Liver (tissue), 3 donors: ENCODE data around the gene LRRC2.

Experiments
- ATF3 ChIP-seq: IDR thresholded peaks from 2 replicates; pipeline ENCODE4 v1.6.1; 2016; ENCODE audit warnings: antibody characterized with exemption
- CTCF ChIP-seq: fragments of 150-350 bp; IDR thresholded peaks from 2 replicates; pipeline ENCODE4 v1.5.1; 2017; ENCODE audit warnings: improper control_type of control experiment, low read depth, low read length; ENCODE audit not compliant: missing input control
- EGR1 ChIP-seq, 2 donors: IDR thresholded peaks; 2 replicates each; pipeline ENCODE4 v1.6.1; 2016 to 2018; ENCODE audit warnings: antibody characterized with exemption in 2 of 2, low read depth in 2 of 2
- FOXA1 ChIP-seq: IDR thresholded peaks from 2 replicates; pipeline ENCODE4 v1.6.1; 2016; ENCODE audit warnings: antibody characterized with exemption
- GABPA ChIP-seq, 2 donors: IDR thresholded peaks in 1 of 2; conservative IDR thresholded peaks in 1 of 2; 2 replicates each; pipeline ENCODE4 v1.6.1; 2016; ENCODE audit warnings: antibody characterized with exemption in 2 of 2, mild to moderate bottlenecking in 1 of 2, moderate library complexity in 1 of 2
- HNF4A ChIP-seq, 2 donors: conservative IDR thresholded peaks; 2 replicates each; pipeline ENCODE4 v1.6.1; 2016; ENCODE audit warnings: antibody characterized with exemption in 2 of 2, mild to moderate bottlenecking in 2 of 2
- JUND ChIP-seq, 2 donors: IDR thresholded peaks; 2 replicates each; pipeline ENCODE4 v1.6.1; 2016; ENCODE audit warnings: antibody characterized with exemption in 2 of 2
- MAX ChIP-seq: IDR thresholded peaks from 2 replicates; pipeline ENCODE4 v1.6.1; 2016; ENCODE audit warnings: antibody characterized with exemption
- NR2F2 ChIP-seq: IDR thresholded peaks from 2 replicates; pipeline ENCODE4 v1.6.1; 2016; ENCODE audit warnings: antibody characterized with exemption
- RAD21 ChIP-seq, 2 donors: IDR thresholded peaks; 2 replicates each; pipeline ENCODE4 v1.6.1; 2016; ENCODE audit warnings: antibody characterized with exemption in 2 of 2, mild to moderate bottlenecking in 2 of 2
- REST ChIP-seq: IDR thresholded peaks from 2 replicates; pipeline ENCODE4 v1.6.1; 2016; ENCODE audit warnings: antibody characterized with exemption, mild to moderate bottlenecking
- RXRA ChIP-seq, 2 donors: IDR thresholded peaks; 2 replicates each; pipeline ENCODE4 v1.6.1; 2017 to 2018; ENCODE audit warnings: antibody characterized with exemption in 2 of 2, mild to moderate bottlenecking in 1 of 2
- TAF1 ChIP-seq: conservative IDR thresholded peaks from 2 replicates; pipeline ENCODE4 v1.6.1; 2016; ENCODE audit warnings: antibody characterized with exemption, mild to moderate bottlenecking
- YY1 ChIP-seq: IDR thresholded peaks from 2 replicates; pipeline ENCODE4 v1.6.1; 2016; ENCODE audit warnings: antibody characterized with exemption, mild to moderate bottlenecking
- donor health status: healthy.
- donor health status: healthy.

- no peak for TF ChIP-seq CTCF
- no peak for TF ChIP-seq TAF1
- no peak for TF ChIP-seq ATF3
- TF ChIP-seq MAX, result no peak
- TF ChIP-seq YY1, result no peak
- no peak for TF ChIP-seq RAD21 (IDR thresholded peaks at IDR 0.05)
- no peak for TF ChIP-seq GABPA (IDR thresholded peaks at IDR 0.05 in 1 of 2, conservative IDR thresholded peaks at IDR 0.05 in 1 of 2)
- TF ChIP-seq FOXA1, result no peak
- TF ChIP-seq REST, result no peak
- TF ChIP-seq RXRA (IDR thresholded peaks at IDR 0.05), result no peak
- TF ChIP-seq JUND (IDR thresholded peaks at IDR 0.05), result no peak
- no peak for TF ChIP-seq NR2F2
- no peak for TF ChIP-seq HNF4A (conservative IDR thresholded peaks at IDR 0.05)
- TF ChIP-seq EGR1 (IDR thresholded peaks at IDR 0.05; ENCODE audit: low read depth in 2 of 2), result no peak
Observed at GRCh38 chr3:46538803-46539442, 27.2 kb downstream of the LRRC2 start.
